ENCODE measurements around the gene UBA6. TPM values are rescaled to one million over a fixed set of nuclear protein-coding genes. Genes with fewer than 3 reads are reported as not detected.

The UBA6 gene
- total RNA-seq, 1 experiment from 2014 or later = 81.5 TPM

DNA sequence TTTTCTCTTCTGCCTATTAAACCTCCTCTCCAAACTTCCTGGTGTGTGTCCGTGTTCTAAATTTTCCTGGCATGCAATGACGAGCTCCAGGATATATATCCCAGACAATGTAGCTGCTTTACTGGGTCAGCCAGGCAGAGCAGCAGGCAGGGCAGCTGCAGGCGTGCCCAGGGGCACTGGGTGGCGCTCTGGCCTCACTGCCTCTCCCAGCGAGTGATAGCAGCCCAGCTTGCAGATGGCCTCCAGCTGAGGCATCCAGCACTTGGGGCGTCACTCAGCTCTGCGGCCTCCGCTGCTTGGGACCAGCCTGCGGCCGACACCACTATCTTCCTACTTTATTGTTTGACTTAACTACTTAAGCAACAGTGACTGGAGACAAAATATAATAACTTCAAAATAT lies 23.0 kb upstream of the UBA6 start:
- DNase-seq (ENCODE audit: low spot score) (peak; percentile 70), ATAC-seq (peak; percentile 89)
- TF ChIP-seq, protein P1, sequence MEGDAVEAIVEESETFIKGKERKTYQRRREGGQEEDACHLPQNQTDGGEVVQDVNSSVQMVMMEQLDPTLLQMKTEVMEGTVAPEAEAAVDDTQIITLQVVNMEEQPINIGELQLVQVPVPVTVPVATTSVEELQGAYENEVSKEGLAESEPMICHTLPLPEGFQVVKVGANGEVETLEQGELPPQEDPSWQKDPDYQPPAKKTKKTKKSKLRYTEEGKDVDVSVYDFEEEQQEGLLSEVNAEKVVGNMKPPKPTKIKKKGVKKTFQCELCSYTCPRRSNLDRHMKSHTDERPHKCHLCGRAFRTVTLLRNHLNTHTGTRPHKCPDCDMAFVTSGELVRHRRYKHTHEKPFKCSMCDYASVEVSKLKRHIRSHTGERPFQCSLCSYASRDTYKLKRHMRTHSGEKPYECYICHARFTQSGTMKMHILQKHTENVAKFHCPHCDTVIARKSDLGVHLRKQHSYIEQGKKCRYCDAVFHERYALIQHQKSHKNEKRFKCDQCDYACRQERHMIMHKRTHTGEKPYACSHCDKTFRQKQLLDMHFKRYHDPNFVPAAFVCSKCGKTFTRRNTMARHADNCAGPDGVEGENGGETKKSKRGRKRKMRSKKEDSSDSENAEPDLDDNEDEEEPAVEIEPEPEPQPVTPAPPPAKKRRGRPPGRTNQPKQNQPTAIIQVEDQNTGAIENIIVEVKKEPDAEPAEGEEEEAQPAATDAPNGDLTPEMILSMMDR (IDR thresholded peaks at IDR 0.05) = peak; percentile 36; the same call in 1 of the 2 replicates
- TF ChIP-seq, protein P2, sequence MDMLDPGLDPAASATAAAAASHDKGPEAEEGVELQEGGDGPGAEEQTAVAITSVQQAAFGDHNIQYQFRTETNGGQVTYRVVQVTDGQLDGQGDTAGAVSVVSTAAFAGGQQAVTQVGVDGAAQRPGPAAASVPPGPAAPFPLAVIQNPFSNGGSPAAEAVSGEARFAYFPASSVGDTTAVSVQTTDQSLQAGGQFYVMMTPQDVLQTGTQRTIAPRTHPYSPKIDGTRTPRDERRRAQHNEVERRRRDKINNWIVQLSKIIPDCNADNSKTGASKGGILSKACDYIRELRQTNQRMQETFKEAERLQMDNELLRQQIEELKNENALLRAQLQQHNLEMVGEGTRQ (CRISPR knock-in tag; IDR thresholded peaks at IDR 0.05) = no peak
- ChIA-PET CTCF (interaction anchor here (0.6 to 2.4 kb wide), 16 partner anchors 9 to 210 kb away, joined by 3 to 27 read pairs (median 4); partner anchors contain the start of genes CENPC and UBA6), POLR2A (no interaction called here)
- Mint-ChIP-seq H3K27me3 (ENCODE audit: low read depth) (no peaks in the 10 kb centered on the region), H3K4me1 (peaks cover 26% of the 10 kb centered on the region), H3K9me3 (peaks cover 16% of the 10 kb centered on the region), H3K36me3 (peaks cover 24% of the 10 kb centered on the region), H3K4me3 (no peak overlapping the region), H3K27ac (peak overlapping the region; percentile 77; the same call in 1 of the 2 replicates)

DNA sequence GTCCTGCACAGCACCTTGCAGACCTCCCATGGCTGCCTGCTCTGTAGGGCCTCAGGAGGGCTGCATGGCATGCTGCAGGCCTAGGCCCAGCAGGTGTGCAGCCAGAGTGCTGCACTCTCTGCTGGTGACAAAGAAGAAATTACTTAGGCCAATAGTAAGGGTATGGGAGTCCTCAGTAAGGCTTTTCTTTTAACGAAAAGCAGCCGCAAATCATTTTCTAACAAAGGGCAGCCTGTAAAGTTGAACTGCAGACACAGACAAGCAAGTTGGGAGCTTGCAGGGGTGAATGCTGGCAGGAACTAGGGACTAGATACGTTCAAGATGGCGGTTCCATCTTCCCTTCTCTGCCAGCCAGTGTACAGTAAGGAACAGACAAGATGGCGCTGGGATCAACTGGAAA lies 22.4 kb upstream of the UBA6 start:
- ChIA-PET CTCF (interaction anchor here (0.6 to 2.4 kb wide), 14 partner anchors 9 to 211 kb away, joined by 3 to 27 read pairs (median 4); partner anchors contain the start of genes CENPC and UBA6), POLR2A (no interaction called here)
- peak overlapping the region; percentile 65 for H3K27ac Mint-ChIP-seq
- H3K4me3 Mint-ChIP-seq = no peak overlapping the region
- peaks cover 26% of the 10 kb centered on the region for H3K4me1 Mint-ChIP-seq
- TF ChIP-seq, protein P3, sequence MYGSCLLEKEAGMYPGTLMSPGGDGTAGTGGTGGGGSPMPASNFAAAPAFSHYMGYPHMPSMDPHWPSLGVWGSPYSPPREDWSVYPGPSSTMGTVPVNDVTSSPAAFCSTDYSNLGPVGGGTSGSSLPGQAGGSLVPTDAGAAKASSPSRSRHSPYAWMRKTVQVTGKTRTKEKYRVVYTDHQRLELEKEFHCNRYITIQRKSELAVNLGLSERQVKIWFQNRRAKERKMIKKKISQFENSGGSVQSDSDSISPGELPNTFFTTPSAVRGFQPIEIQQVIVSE (CRISPR knock-in tag; IDR thresholded peaks at IDR 0.05; ENCODE audit: borderline replicate concordance) = no peak
- TF ChIP-seq ZNF423 (CRISPR knock-in tag; IDR thresholded peaks at IDR 0.05) (peak; percentile 15; the same call in 1 of the 2 replicates), IRF2 (CRISPR knock-in tag; IDR thresholded peaks at IDR 0.05; ENCODE audit: borderline replicate concordance, low read depth) (no peak), ZNF263 (CRISPR knock-in tag; IDR thresholded peaks at IDR 0.05; ENCODE audit: low read depth) (no peak)
- no peaks in the 10 kb centered on the region for H3K27me3 Mint-ChIP-seq (ENCODE audit: low read depth)
- ATAC-seq (no peak; the same call in 1 of the 2 replicates), DNase-seq (ENCODE audit: low spot score) (no peak)
- H3K9me3 Mint-ChIP-seq = peaks cover 16% of the 10 kb centered on the region
- H3K36me3 Mint-ChIP-seq = peaks cover 24% of the 10 kb centered on the region

DNA sequence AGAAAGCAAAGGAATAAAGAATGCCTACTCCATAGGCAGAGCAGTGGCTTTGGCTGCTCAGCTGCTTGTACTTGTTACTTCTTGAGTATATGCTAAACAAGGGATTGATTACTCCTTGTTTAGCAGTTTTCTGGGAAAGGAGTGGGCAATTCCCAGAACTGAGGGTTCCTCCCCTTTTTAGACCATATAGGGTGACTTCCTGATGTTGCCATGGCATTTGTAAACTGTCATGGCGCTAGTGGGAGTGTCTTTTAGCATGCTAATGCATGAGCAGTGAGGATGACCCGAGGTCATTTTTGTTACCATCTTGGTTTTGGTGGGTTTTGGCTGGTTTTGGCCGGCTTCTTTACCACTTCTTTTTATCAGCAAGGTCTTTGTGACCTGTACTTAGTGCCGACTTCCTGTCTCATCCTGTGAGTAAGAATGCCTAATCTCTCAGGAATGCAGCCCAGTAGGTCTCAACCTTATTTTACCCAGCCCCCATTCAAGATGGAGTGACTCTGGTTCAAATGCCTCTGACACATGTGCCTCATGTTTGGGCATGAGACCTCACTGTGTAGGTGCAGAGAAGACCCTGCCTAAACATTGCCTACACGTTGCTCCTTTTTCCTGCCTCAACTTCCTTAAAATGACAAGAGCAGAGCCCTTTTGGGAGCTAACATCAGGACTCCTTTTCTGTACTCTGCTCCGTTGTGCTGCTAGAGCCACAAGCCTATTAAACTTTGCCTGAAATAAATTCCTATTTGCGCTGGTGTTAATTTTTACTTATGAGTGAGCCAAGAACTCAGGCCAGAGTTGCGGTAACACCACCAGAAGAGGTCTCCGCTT lies 21.0 kb upstream of the UBA6 start:
- Mint-ChIP-seq H3K27ac (peak overlapping the region; percentile 88), H3K4me1 (peaks cover 26% of the 10 kb centered on the region), H3K4me3 (no peak overlapping the region), H3K9me3 (peaks cover 8% of the 10 kb centered on the region), H3K27me3 (ENCODE audit: low read depth) (no peaks in the 10 kb centered on the region), H3K36me3 (peaks cover 25% of the 10 kb centered on the region)
- ATAC-seq = peak; percentile 64
- ChIA-PET CTCF (interaction anchor here (1.1 to 2.2 kb wide), 3 partner anchors 9 to 21 kb away, joined by 4 to 14 read pairs (median 5); partner anchors contain the start of gene UBA6), POLR2A (no interaction called here)
- peak; percentile 36 for DNase-seq (ENCODE audit: low spot score)
- TF ChIP-seq ZNF416 (CRISPR knock-in tag; IDR thresholded peaks at IDR 0.05) (peak; percentile 70; the same call in 1 of the 2 replicates), NFATC4 (CRISPR knock-in tag; IDR thresholded peaks at IDR 0.05) (peak; percentile 90), CREM (CRISPR knock-in tag; IDR thresholded peaks at IDR 0.05) (no peak), ZNF396 (CRISPR knock-in tag; IDR thresholded peaks at IDR 0.05; ENCODE audit: borderline replicate concordance) (peak; percentile 100), MXD4 (CRISPR knock-in tag; IDR thresholded peaks at IDR 0.05; ENCODE audit: borderline replicate concordance) (peak; percentile 97), ZNF425 (CRISPR knock-in tag; conservative IDR thresholded peaks at IDR 0.05) (peak; percentile 91; the same call in 1 of the 2 replicates), SP1 (CRISPR knock-in tag; conservative IDR thresholded peaks at IDR 0.05) (no peak), ESRRA (CRISPR knock-in tag; IDR thresholded peaks at IDR 0.05; ENCODE audit: borderline replicate concordance) (no peak), PRRX2 (CRISPR knock-in tag; IDR thresholded peaks at IDR 0.05) (peak; percentile 94), CREB1 (CRISPR knock-in tag; IDR thresholded peaks at IDR 0.05) (no peak)
- TF ChIP-seq, protein P4, sequence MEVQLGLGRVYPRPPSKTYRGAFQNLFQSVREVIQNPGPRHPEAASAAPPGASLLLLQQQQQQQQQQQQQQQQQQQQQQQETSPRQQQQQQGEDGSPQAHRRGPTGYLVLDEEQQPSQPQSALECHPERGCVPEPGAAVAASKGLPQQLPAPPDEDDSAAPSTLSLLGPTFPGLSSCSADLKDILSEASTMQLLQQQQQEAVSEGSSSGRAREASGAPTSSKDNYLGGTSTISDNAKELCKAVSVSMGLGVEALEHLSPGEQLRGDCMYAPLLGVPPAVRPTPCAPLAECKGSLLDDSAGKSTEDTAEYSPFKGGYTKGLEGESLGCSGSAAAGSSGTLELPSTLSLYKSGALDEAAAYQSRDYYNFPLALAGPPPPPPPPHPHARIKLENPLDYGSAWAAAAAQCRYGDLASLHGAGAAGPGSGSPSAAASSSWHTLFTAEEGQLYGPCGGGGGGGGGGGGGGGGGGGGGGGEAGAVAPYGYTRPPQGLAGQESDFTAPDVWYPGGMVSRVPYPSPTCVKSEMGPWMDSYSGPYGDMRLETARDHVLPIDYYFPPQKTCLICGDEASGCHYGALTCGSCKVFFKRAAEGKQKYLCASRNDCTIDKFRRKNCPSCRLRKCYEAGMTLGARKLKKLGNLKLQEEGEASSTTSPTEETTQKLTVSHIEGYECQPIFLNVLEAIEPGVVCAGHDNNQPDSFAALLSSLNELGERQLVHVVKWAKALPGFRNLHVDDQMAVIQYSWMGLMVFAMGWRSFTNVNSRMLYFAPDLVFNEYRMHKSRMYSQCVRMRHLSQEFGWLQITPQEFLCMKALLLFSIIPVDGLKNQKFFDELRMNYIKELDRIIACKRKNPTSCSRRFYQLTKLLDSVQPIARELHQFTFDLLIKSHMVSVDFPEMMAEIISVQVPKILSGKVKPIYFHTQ (CRISPR knock-in tag; IDR thresholded peaks at IDR 0.05) = peak; percentile 95
- TF ChIP-seq, protein P5, sequence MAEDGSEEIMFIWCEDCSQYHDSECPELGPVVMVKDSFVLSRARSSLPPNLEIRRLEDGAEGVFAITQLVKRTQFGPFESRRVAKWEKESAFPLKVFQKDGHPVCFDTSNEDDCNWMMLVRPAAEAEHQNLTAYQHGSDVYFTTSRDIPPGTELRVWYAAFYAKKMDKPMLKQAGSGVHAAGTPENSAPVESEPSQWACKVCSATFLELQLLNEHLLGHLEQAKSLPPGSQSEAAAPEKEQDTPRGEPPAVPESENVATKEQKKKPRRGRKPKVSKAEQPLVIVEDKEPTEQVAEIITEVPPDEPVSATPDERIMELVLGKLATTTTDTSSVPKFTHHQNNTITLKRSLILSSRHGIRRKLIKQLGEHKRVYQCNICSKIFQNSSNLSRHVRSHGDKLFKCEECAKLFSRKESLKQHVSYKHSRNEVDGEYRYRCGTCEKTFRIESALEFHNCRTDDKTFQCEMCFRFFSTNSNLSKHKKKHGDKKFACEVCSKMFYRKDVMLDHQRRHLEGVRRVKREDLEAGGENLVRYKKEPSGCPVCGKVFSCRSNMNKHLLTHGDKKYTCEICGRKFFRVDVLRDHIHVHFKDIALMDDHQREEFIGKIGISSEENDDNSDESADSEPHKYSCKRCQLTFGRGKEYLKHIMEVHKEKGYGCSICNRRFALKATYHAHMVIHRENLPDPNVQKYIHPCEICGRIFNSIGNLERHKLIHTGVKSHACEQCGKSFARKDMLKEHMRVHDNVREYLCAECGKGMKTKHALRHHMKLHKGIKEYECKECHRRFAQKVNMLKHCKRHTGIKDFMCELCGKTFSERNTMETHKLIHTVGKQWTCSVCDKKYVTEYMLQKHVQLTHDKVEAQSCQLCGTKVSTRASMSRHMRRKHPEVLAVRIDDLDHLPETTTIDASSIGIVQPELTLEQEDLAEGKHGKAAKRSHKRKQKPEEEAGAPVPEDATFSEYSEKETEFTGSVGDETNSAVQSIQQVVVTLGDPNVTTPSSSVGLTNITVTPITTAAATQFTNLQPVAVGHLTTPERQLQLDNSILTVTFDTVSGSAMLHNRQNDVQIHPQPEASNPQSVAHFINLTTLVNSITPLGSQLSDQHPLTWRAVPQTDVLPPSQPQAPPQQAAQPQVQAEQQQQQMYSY (CRISPR knock-in tag; IDR thresholded peaks at IDR 0.05) = no peak
